DMS79 (cell line): ENCODE results near the gene BBS5.

Experiments used
- DNase-seq: peaks from one replicate; lab custom pipeline; 2025; lab: John Stamatoyannopoulos, UW

BBS5 gene

DNA sequence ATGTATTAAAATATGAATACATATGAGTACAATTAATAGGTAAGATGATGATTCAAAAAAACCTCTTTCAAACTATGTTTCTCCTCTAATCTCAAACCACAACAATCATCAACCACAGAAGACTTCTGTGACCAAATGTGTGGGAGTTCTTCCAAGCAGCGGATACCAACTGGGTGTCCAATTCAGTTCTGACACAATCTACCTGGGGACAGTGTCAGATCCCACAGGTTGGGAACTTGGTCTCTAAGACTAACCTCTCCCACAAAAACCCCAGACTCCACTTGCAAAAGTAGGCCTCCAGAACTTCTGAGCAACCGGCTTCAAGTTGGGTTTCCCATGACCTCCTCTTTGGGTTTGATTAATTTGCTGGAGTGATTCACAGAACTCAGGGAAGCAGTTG lies 67.5 kb downstream of the BBS5 start:
- DNase-seq, result no peak
